Measurements from ENCODE around the gene ACER2.
"Not testable (repeated sequence)": the region's sequence is repeated elsewhere in the genome, so short reads cannot be mapped to it uniquely, and the experiment has no call there.

GRCh38 chr9:19433729-19434128 is 24.9 kb downstream of the ACER2 start:
- not testable (repeated sequence) for TF ChIP-seq CTCF, EP300, POLR2A (IDR thresholded peaks at IDR 0.05)

Measured in stomach (tissue), 4 donors.